ENCODE data around the gene SH3PXD2B. TPM values are rescaled to one million over a fixed set of nuclear protein-coding genes. Genes with fewer than 3 reads are reported as not detected.

SH3PXD2B gene
- total RNA-seq, 4 donors from 2014 or later = 13.5 to 43.5 (median 28.1) TPM

DNA sequence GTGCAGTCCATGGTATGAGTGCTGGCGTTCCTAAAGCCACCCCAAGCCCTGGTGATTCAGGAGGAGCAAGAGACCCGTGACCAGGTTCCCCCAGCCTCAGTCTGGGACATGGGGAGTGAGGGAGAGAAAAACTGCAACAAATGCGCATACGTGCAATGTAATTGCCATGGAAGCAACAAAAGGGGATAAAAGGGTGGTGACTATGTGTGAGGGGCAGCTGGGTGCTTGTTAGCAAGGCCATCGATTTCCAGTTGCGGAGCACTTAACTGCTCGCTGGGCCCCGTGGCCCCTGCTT lies 709 bp upstream of the SH3PXD2B start:
- no peak for TF ChIP-seq POLR2A (IDR thresholded peaks at IDR 0.05)
- TF ChIP-seq, protein P1, sequence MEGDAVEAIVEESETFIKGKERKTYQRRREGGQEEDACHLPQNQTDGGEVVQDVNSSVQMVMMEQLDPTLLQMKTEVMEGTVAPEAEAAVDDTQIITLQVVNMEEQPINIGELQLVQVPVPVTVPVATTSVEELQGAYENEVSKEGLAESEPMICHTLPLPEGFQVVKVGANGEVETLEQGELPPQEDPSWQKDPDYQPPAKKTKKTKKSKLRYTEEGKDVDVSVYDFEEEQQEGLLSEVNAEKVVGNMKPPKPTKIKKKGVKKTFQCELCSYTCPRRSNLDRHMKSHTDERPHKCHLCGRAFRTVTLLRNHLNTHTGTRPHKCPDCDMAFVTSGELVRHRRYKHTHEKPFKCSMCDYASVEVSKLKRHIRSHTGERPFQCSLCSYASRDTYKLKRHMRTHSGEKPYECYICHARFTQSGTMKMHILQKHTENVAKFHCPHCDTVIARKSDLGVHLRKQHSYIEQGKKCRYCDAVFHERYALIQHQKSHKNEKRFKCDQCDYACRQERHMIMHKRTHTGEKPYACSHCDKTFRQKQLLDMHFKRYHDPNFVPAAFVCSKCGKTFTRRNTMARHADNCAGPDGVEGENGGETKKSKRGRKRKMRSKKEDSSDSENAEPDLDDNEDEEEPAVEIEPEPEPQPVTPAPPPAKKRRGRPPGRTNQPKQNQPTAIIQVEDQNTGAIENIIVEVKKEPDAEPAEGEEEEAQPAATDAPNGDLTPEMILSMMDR (IDR thresholded peaks at IDR 0.05) = no peak
- 66 to 76% methylated on average over 8 of the region's 8 CpGs for WGBS, 2 donors
- no peak overlapping the region for H3K4me3 ChIP-seq (ENCODE audit: low read depth, poor library complexity, severe bottlenecking)
- no peak for DNase-seq (ENCODE audit: low spot score in 2 of 2)
- intact Hi-C loops (cut with DNase I; ENCODE audit: low total_unique reads) = no loop called here

DNA sequence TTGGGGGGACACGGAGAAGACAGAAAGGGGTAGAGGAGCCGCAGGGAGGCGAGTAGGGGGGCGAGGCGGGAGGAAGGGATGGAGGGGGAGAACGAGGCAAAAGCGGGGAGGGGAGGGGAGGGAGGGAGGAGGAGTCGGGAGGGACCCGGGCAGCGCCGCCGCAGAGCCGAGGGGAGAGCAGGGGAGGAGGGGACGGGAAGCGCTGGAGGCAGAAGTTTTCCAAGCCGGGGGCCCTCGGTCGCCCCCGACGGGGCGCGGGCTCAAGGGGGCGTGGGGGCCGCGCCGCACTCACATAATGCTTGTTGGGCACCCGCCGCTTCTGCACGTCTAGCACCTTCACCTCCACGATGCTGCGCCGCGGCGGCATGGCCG lies 353 bp downstream of the SH3PXD2B start:
- intact Hi-C loops (cut with DNase I; ENCODE audit: low total_unique reads) = no loop called here
- peak overlapping the region; percentile 92 for H3K4me3 ChIP-seq (ENCODE audit: low read depth, poor library complexity, severe bottlenecking)
- peak in 1 of 2 donors; percentile 88 for DNase-seq (ENCODE audit: low spot score in 2 of 2)
- 0 to 1% methylated on average over 21 to 33 of the region's 35 CpGs for WGBS, 2 donors
- TF ChIP-seq POLR2A (IDR thresholded peaks at IDR 0.05) = no peak
- TF ChIP-seq, protein P1 (IDR thresholded peaks at IDR 0.05) = no peak

DNA sequence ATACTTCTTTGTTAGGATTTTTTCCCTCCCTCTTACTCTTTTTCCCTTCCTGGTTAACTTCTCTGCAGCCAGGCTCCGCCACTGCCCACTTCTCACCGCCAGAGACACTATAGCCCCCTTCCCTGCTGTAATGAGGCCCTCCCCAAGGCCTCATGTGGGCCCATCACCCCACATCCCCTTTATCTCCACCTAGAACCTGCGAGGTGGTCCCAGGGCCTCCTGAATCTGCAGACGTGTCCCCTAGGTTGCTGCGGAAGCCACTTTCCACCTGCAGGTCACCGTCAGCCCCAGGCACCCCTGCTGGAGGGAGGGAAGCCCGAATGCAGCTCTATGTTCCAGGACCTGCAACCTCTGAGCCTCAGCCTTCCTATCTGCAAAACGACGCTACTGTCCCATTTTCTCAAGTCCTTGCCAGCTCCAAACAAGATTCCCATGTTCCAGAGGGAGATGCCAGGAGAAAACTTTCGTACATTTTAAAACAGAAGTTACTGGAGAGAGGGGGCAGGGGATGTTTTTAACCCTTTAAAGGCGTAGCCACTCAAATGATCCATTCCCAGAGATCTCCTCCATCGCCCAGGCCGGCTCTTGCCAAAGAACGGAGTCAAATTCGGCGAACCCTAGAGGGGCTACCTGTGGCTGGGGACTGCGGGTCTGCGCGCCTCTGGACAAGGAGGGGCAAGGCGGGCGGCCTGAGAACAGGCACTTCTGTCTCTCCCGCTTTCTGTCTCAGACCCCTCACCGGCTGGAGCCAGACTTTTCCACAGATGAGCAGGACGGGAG lies 929 bp downstream of the SH3PXD2B start:
- TF ChIP-seq, protein P1 (IDR thresholded peaks at IDR 0.05) = peak in 1 of 3 donors; percentile 9
- TF ChIP-seq POLR2A (IDR thresholded peaks at IDR 0.05) = no peak
- DNase-seq (ENCODE audit: low spot score in 2 of 2) = peak in 1 of 2 donors; percentile 88
- intact Hi-C loops (cut with DNase I; ENCODE audit: low total_unique reads) = no loop called here
- peak overlapping the region; percentile 92 for H3K4me3 ChIP-seq (ENCODE audit: low read depth, poor library complexity, severe bottlenecking)
- 3 to 7% methylated on average over 24 of the region's 24 CpGs for WGBS, 2 donors

DNA sequence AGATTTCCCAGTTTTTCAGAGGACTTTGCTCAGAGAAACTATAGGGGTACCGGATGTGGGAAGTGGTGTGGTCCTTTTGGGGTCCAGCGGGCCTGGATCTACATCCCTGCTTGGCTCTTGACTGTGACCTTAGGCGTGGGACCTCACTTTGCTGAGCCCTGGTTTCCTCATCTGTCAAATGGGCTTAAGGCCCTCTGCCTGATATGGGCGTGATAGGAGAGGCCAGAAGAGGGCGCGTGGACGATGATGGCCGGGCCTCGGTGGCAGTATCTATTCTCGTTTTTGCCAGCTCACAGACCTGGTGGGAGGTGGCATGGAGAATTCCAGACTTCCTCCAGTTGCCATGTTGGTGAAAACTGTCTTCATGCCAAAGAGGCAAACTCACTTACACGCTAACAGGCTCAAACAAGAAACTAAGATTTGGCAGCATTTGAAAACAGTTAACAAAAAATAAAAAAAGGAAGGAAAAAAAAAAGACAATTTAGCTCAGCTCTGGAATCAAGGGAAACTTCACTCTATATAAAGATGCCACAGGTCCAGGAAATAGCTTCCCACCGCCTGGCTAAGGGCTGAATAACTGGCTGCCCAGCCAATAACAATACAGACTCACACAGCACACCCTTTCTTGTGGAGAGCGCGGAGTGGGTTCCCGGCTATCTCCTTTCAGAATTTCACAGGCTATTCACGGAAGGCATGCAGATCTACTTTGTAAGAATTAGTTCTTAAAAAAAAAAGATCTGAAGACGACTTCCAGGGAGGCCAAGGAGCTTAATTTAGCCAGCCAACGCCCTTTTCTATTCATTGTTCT lies 1.7 kb downstream of the SH3PXD2B start:
- intact Hi-C loops (cut with DNase I; ENCODE audit: low total_unique reads) = no loop called here
- TF ChIP-seq, protein P1 (IDR thresholded peaks at IDR 0.05) = no peak
- TF ChIP-seq POLR2A (IDR thresholded peaks at IDR 0.05) = no peak
- peak overlapping the region; percentile 92 for H3K4me3 ChIP-seq (ENCODE audit: low read depth, poor library complexity, severe bottlenecking)
- 26 to 27% methylated on average over 18 of the region's 18 CpGs for WGBS, 2 donors
- DNase-seq (ENCODE audit: low spot score in 2 of 2) = peak; percentile 45 to 88

DNA sequence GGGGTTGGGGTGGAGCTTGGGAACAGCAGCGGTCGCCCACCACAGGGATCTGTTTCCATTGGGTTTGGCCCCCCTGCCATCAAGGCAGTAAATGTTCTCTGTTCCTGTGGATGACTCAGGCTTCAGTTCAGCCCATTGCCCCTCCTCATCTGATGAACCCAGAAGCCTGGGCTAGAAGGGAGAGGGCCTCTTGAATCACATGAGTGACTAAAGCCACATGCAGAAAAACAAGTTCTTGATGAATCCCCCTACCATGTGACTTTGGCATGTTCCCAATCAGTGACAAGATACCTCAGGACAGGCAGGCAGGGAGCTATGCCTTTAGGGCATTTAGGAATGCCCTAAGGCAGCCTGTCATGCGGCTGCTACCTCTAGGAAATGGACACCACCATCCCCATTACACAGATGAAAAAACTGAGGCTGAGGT lies 2.5 kb downstream of the SH3PXD2B start:
- no peak overlapping the region for H3K4me3 ChIP-seq (ENCODE audit: low read depth, poor library complexity, severe bottlenecking)
- intact Hi-C loops (cut with DNase I; ENCODE audit: low total_unique reads) = no loop called here
- peak; percentile 84 to 91 for DNase-seq (ENCODE audit: low spot score in 2 of 2)
- 37 to 56% methylated on average over 3 of the region's 3 CpGs for WGBS, 2 donors
- no peak for TF ChIP-seq POLR2A (IDR thresholded peaks at IDR 0.05)
- TF ChIP-seq, protein P1 (IDR thresholded peaks at IDR 0.05) = no peak

Data from lower leg skin (tissue), 4 donors.